NCI-H187 (cell line): ENCODE results near the gene MTCP1.

Experiments used
- DNase-seq, 2 experiments: peaks; one replicate each; lab custom pipeline; 2025; lab: John Stamatoyannopoulos, UW

The MTCP1 gene, protein sequence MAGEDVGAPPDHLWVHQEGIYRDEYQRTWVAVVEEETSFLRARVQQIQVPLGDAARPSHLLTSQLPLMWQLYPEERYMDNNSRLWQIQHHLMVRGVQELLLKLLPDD

GRCh38 chrX:155070975-155071693 lies at the start of gene MTCP1, which contains the start of the genes BRCC3 and CMC4:
Gene MTCP1 (minus strand): TSS chrX:155071136. CDS start chrX:155066010, 5,126 bp downstream.
Gene BRCC3 (plus strand): TSS chrX:155071508. CDS start chrX:155071528, 20 bp downstream.
Gene CMC4 (minus strand): TSS chrX:155071136. CDS start chrX:155064023, 7,113 bp downstream.
- DNase-seq: peak; percentile 89 to 96

DNA sequence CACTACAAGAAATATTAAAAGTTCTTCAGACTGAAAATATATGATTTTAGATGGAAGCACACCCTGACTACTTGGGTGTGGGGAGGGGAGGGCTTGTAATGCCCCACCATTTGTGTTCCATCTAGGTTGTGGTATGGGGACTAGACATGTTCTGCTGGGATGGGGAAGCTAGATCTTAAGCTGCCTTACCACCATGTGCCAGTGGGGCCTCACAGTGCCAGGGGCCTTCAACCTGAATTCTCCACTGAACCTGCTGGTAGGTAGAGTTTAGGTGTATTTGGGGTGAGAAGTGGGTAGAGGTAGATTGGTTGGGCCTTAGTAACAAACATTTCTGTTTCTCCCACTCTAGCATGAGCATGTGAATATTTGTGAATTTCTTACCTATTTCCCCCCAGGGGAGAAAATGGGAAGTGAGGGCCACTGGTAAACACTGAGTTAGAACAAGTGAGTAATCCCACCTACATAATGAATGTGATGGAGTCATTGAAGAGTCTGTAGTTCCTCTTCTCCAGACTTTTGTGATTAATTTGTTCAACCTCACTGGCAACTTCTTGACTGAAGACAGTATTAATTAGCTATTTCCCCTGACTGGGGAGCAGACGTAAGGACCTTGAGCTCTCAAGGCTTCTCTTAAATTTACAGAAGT lies 44.4 kb upstream of the MTCP1 start:
- no peak for DNase-seq

DNA sequence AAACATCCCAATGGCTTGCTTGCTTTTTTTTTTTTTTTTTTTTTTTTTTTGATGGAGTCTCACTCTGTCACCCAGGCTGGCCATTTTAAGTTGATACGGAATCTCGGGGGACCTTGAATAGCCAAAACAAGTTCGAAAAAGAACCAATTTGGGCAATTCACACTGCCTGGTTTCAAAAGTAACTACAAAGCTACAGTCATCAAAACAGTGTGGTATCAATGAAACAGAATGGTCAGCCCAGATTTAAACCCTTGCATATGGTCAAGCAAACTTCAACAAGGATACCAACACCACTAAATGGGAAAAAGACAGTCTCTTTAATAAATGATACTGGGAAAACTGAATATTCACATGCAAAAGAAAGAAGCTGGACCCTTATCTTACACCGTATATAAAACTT lies 42.2 kb upstream of the MTCP1 start:
- DNase-seq: no peak

DNA sequence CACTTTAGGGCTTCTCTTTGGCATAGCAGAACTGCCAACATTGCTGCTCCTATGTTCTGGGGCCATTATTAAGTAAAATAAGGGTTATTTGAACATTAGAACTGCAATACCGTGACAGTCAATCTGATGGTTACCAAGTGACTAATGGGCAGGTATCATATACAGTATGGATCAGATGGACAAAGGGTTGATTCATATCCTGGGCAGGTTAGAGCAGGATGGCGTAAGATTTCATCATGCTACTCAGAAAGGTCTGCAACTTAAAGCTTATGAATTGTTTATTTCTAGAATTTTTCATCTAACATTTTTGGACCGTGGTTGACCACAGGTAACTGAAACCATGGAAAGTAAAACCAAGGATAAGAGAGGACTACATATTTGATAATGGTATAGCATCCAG lies 41.2 kb upstream of the MTCP1 start:
- DNase-seq: no peak

DNA sequence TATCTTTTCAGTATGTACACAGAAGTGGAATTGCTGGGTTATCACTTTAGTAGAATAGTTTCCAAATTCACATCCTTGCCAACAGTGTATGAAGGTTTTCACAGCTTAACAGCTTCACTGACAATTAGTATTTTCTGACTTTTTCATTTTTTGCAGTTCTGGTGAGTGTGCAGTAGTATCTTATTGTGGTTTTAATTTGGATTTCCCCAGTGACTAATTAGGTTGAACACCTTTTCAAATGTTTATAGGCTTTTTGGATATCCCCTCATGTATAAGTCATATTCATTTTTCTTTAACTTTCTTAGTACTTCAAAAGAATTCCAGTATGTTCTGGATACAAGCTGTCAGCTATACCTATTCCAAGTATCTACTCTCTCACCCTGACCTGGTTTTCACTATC lies 37.5 kb upstream of the MTCP1 start:
- no peak for DNase-seq

- no peak for DNase-seq
Measured at GRCh38 chrX:155105919-155106318, 35.0 kb upstream of the MTCP1 start.

DNA sequence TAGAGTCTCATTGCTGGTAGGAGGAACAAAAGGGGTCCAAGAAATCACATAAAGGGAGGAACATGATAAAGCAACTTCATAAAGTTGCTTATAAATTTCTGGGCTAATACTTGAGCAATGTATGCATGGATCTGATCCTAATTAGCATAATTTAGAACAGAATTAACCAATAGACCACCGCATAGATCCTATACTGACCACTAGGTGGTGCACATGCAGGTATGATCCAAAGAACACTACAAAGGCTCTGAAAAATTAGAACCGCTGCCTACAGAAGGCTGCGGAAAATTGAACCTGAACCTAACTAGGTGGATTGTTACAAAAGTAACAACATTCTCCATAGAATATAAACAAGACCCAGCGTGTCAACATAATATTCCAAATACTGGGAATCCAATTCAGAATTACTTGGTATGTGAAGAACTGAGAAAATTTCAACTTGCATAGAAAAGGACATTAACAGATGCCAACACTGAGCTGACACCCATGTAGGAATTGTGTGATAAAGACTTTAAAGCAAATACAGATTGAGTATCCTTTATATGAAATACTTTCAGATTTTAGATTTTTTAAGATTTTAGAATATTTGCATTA lies 23.6 kb upstream of the MTCP1 start:
- DNase-seq: peak in 1 of 2 experiments; percentile 26

DNA sequence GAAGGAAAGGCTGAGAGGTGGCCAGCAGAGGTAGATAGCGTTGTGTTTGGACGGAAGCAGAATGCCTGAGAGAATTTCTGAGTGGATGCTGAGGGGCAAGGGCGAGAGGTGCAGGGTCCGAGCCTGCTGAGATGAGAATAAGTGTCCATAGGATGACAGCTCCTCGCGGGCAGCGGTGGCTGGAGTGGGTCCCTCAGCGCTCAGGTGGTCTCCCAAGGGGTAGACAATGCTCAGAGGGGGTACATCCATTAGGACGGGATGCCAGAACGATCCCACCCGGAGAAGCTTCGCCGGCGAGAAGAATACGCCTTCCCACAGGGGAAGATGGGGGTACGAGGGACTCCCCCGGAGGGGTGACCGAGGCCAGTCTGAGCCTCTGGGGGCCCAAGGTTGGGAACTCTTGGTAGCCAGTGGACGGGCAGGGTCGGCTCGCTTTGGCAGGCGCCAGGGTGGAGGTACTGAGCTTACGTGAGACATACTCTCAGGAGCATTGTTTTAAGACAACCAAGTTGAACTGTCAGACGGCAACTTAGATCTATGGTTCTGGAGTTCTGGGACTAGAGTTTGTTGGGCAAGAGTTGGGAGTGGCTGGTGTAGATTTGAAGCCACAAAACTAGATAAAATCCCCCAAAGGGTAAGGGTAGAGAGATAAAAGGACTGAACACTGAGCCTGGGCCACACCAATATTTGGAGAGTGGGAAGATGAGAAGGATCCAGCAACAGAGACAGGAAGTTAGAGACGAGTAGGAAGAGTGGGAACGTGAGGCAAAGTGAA lies 16.2 kb upstream of the MTCP1 start:
- no peak for DNase-seq

- DNase-seq: no peak
Measured at GRCh38 chrX:155086202-155086840, 15.4 kb upstream of the MTCP1 start.

GRCh38 chrX:155071694-155072280 lies 851 bp upstream of the MTCP1 start:
- no peak for DNase-seq

GRCh38 chrX:155070663-155070974 lies 317 bp downstream of the MTCP1 start:
- no peak for DNase-seq

DNA sequence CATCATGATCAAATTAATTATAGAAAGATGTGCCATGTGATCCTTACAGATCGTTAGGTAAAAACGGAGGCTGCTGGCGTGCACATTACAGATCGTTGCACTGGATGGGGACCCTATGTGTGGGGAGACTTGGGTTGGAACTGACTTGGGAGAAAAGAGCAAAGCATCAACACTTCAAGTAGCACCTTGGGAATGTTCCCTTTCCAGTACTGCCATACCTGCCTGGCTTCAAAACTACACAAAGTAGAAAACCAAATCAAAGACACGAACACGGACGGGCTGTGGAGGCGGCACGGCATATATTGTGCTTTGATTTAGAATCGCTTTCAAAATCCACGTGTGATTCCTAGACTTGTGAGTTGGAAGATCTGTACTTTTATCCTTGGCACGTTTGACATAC lies 898 bp downstream of the MTCP1 start:
- no peak for DNase-seq

- DNase-seq: no peak
Measured at GRCh38 chrX:155069414-155069813, 1.5 kb downstream of the MTCP1 start.

GRCh38 chrX:155068165-155068564 lies 2.8 kb downstream of the MTCP1 start:
- no peak for DNase-seq

GRCh38 chrX:155065035-155065734 lies 5.8 kb downstream of the MTCP1 start:
- DNase-seq: no peak

GRCh38 chrX:155061760-155062159 lies 9.2 kb downstream of the MTCP1 start:
- DNase-seq: no peak

- DNase-seq: peak; percentile 21 to 63
Measured at GRCh38 chrX:155056877-155057792, 13.8 kb downstream of the MTCP1 start.

- no peak for DNase-seq
Measured at GRCh38 chrX:155056471-155056870, 14.5 kb downstream of the MTCP1 start.

GRCh38 chrX:155055494-155055893 lies 15.4 kb downstream of the MTCP1 start:
- DNase-seq: no peak

GRCh38 chrX:155054255-155054654 lies 16.7 kb downstream of the MTCP1 start:
- DNase-seq: no peak
